Measurements from ENCODE around the gene POU2F2.
"Not testable (repeated sequence)": the region's sequence is repeated elsewhere in the genome, so short reads cannot be mapped to it uniquely, and the experiment has no call there.

Gene POU2F2

DNA sequence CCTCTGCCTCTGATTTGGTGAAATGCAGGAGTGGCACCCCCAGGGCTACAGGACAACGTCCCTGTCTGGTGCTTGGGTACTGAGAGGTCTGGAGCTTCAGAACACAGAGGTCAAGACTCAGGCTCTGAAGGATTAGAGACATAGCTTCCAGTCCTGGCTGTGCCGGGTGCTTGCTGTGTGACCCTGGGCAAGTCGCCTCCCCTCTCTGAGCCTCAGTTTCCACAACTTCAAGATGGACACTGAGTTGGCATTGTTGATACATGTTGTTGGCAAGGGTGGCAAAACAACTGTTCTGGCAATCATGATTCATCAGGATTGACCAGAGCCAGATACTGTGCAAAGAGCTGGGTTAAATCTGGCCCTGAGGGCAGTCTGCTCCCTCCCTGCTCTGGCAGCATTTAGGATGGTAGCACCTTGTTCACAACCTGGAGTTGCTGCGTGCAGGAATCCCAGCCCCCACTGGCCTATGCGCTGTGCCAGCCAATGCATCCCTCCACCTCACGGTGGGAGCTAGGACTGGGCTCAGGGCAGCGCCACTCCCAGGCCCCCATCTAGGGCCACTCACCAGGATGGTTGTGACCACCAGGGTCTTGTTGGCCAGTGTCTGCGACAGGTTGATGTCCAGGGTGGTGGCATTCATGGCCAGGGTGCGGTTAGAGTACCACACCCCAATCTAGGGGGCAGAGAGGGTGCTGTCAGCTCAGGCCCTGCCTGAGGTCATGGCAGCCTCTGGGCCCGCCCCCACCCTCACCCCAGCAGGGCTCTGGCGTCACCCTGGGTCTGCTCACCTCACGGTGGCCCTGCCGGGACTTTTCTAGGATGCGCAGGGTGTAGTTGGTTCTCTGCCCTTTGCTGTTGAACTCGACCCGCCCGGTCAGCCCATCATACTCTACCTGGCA lies 79.0 kb downstream of the POU2F2 start:
- no peak for DNase-seq

DNA sequence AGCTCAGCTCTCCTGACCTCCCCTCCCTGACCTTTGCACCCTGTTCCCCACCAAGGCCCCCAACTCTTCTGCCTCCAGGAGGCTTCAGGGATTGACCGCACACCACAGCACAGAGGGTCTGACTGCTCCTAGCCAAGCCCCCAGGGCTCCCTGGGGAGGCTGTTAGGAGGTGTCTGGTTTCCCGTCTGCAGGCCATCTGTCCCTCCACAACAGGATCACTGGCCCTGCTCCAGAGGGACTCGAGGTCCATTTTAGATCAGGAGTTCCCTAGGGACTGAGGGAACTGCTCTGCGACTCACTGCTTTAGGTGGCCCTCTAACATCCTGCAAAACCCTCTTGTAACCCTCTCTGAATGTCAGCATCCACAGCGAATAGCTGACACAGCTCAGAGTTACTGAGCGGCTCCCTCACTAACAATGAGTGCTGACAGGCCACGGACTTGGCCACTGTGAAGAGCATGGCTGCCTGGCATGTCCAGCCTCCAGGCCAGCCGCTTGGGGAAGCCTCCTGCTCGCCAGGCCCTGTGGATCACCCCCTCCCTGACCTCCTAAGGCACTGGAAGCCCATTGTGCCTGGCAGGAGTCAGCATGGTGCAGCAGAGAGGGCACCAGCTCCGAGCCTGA lies 79.9 kb downstream of the POU2F2 start:
- peak; percentile 99 for DNase-seq

DNA sequence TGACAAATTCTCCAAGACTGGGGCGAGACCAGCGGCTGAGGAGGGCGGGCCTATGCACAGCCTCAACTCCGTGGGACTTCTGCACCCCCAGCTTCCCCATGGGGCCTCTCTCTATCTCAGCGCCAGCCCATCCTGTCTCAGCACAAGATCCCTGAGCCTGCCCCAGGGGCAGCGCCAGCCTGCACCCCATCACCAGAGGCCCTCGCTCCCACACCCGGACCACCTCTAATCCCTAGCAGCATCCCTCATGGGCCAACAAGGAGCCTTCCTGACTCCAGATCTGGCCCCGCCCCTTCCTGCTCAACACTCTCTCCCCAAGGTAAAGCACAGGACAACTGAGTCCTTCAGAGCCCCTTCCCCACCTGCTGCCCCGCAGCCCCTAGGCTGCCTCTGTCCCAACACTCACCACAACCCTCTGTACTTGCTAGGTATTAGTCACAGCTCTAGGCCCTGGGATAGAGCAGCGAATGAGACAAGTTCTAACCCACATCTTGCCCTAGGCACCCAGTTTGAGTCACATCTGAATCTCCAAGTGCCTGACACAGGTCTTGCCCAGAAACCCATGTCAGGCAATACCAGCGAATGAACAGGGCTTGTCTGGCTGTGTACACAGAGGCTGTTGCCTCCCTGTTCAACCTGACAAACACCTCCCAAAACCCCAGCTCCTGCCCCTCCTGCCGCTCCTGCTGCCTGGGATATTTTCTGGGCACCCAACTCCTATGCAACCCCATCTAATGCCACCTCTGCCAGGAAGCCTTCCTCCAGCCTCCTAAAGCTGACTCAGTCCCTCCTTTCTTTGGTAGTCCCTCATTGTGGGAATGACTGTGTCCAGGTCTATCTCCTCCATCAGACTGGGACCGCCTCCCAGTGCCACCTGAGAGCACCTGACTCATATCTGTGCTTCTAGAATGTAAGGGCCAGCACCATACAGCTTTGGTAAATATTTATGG lies 80.8 kb downstream of the POU2F2 start:
- no peak for DNase-seq

DNA sequence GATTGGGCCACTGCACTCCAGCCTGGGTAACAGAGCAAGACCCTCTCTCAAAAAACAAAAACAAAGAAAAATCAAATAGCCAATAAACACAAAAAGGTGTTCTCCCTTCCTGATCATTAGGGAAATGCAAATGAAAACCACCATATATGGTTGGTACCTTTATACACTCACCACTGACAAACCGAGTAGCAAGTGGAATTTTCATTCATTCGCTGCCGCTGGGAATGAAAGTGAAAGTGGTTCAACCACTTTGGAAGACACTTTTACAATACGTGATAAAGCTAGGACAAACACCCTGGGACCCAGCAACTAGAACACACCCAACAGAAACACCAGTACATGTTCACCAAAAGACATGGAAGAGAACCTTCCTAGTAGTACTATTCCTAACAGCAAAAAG lies 83.3 kb downstream of the POU2F2 start:
- DNase-seq, result no peak

DNA sequence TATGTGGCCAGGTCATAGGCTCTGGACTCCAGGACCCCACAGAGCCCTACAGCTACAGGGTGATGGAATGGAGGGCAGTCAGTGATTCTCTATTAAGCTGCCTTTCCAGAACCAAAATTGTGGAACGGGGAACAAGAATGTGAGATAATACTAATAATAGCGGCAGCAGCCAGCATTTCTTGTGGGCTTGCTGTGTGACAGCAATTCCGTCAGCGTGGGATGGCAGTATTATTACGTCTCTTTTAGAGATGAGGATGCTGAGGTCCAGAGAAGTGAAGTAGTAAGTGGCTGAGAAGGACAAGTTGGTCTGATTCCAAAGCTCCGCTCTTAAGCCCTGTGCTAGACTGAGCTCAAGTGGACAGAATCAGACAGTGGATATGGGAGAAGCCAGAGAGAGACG lies 86.7 kb downstream of the POU2F2 start:
- no peak for DNase-seq

DNA sequence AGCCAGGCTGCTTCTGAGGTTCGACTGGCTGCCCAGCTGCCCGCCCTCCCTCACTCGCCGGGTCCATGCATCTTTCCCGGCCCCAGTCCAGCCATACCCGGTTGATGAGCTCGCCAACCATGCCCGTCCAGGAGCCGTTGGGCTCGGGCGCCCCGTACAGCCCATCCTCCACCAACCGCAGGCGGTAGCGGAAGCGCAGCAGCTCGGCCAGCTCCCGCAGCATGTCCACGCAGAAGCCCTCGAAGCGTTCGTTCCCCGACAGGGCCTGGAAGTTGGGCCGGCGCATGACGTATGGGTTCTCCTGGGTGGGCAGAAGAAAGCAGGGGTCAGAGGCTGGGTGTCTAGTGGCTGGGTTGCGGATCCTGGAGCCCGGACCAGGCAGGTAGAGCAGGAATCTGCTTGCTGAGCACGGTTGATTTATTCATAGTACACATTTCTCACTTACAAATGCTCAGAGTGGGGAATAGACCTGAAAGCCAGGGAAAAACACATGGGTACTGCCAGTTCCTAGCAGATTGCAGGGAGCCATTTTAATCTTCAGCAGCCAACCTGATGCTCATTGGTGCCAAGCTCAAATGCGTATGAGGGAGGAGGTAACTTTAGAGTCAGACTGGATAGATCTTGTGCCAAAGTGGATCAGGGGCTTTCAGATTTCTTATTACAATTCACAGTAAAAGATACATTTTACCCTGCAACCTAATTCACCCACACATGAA lies 89.6 kb downstream of the POU2F2 start:
- peak; percentile 72 for DNase-seq

DNA sequence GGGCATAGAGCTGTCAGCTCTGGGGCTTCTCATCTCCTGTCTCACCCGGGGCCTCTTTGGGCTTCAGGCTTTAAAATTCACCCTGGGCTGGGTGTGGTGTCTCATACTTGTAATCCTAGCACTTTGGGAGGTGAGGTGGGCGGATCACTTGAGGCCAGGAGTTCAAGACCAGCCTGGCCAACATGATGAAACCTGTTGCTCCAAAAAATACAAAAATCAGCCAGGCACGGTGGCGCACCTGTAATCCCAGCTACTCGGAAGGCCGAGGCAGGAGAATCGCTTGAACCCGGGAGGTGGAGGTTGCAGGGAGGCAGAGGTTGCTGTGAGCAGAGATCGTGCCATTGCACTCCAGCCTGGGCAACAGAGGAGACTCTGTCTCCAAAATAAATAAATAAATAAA lies 91.8 kb downstream of the POU2F2 start:
- not testable (repeated sequence) for DNase-seq

DNA sequence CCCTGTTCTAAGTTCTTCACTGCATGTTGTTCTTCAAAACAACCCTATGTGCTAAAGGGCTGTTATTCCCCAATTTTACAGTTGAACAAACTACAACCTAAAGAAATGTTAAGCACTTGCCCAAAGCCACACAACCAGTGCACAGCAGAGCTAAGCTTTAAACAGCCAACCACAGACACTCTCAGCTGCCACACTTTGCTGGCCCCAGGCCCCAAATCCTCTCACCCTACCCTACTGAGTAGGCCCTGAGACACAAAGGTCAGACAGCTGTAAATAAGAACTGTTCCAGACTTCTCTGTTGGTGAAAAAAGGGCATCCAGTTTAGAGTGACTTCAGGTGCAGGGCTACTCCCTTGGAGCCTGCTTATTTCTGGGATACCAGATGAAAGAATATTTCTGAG lies 92.2 kb downstream of the POU2F2 start:
- DNase-seq, result no peak

DNA sequence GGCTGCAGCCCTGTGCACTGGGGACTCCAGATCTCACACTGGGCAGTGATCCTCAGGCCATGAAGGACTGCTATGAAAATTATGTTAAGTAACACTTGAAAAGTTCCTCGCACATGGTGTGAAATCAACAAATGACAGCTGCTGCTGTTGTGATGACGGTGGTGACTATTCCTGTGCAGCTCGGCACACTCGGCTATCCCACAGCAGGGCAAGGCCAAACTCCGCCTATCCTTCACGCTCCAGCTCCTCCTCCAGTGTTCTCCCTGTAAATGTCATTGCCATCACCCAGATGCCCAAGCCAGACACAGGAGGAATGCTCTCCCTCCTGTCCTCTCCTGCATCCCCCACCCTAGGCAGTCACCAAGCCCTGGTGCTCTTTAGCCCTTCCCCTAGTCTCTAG lies 93.6 kb downstream of the POU2F2 start:
- DNase-seq, result no peak

DNA sequence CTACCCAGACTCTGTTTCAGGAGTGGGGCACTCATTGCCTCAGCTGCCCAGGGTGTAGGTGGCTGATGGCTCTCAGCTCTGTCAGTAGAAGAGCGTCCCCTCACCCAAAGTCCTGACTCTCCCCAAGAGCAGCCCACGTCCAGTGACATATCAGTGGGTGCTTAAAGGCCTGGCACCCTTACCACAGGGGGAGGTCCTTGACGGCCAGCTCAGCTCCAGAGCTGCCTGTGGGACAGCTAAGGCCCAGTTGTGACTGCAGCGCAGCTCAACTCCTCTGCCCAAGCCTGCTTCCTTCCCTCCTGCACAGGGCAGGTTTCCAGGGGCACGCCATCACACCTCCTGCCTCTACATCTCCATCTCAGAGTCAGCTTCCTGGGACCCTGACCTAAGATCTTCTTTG lies 94.6 kb downstream of the POU2F2 start:
- no peak for DNase-seq
